Loucy (cell line): ENCODE measurements around the gene EFCC1.

Source experiments
- EZH2phosphoT487 ChIP-seq: fragments of 200-600 bp; IDR thresholded peaks from 2 replicates; pipeline ENCODE4 v1.6.1; 2018; ENCODE audit warnings: antibody characterized with exemption, mild to moderate bottlenecking, moderate library complexity, borderline replicate concordance
- TF ChIP-seq, protein P1 (sequence below): fragments of 200-600 bp; sonication (generic); conservative IDR thresholded peaks from 2 replicates; pipeline ENCODE4 v1.5.1; 2014; ENCODE audit warnings: mild to moderate bottlenecking, antibody characterized with exemption, low read length

- TF ChIP-seq, protein P1, sequence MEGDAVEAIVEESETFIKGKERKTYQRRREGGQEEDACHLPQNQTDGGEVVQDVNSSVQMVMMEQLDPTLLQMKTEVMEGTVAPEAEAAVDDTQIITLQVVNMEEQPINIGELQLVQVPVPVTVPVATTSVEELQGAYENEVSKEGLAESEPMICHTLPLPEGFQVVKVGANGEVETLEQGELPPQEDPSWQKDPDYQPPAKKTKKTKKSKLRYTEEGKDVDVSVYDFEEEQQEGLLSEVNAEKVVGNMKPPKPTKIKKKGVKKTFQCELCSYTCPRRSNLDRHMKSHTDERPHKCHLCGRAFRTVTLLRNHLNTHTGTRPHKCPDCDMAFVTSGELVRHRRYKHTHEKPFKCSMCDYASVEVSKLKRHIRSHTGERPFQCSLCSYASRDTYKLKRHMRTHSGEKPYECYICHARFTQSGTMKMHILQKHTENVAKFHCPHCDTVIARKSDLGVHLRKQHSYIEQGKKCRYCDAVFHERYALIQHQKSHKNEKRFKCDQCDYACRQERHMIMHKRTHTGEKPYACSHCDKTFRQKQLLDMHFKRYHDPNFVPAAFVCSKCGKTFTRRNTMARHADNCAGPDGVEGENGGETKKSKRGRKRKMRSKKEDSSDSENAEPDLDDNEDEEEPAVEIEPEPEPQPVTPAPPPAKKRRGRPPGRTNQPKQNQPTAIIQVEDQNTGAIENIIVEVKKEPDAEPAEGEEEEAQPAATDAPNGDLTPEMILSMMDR: no peak
- no peak for TF ChIP-seq EZH2phosphoT487
Measured at GRCh38 chr3:129018751-129019150, 17.6 kb downstream of the EFCC1 start.
